Vagina (tissue), 2 donors: ENCODE data around the gene RPL32. TPM values are rescaled to one million over a fixed set of nuclear protein-coding genes. Genes with fewer than 3 reads are reported as not detected.

Experiments used
- DNase-seq, 2 donors: peaks; one replicate each; pipeline ENCODE4 v3.0.0-alpha.2; 2017; ENCODE audit errors: extremely low spot score in 2 of 2
- H3K27ac ChIP-seq: fragments of 200-600 bp; sonication (generic); one replicate; pipeline ENCODE4 v1.5.1; 2019
- H3K27me3 ChIP-seq: fragments of 200-600 bp; sonication (generic); one replicate; pipeline ENCODE4 v1.5.1; 2019
- H3K36me3 ChIP-seq, 2 donors: fragments of 200-600 bp; sonication (generic); one replicate each; pipeline ENCODE4 v1.5.1; 2017 to 2019
- H3K4me1 ChIP-seq: fragments of 200-600 bp; sonication (generic); one replicate; pipeline ENCODE4 v1.5.1; 2019
- H3K4me3 ChIP-seq, 2 donors: fragments of 200-600 bp; sonication (generic); 1 replicate in 1 of 2; 2 replicates in 1 of 2; pipeline ENCODE4 v1.5.1; 2016 to 2019
- H3K9me3 ChIP-seq: fragments of 200-600 bp; sonication (generic); one replicate; pipeline ENCODE4 v1.5.1; 2019
- CTCF ChIP-seq, 3 experiments: fragments of 450-650 bp in 2 of 3; fragments of 200-600 bp in 1 of 3; sonication (generic) in 1 of 3; IDR thresholded peaks; one replicate each; pipeline ENCODE4 v1.5.1; 2017 to 2019; ENCODE audit warnings: antibody characterized with exemption in 3 of 3, mild to moderate bottlenecking in 2 of 3, moderate library complexity in 2 of 3
- POLR2A ChIP-seq, 2 donors: fragments of 450-650 bp; IDR thresholded peaks; one replicate each; pipeline ENCODE4 v1.6.1; 2017; ENCODE audit warnings: antibody characterized with exemption in 2 of 2, mild to moderate bottlenecking in 2 of 2, moderate library complexity in 2 of 2
- POLR2AphosphoS5 ChIP-seq, 2 donors: sonication (generic); formaldehyde crosslinking; IDR thresholded peaks; one replicate each; pipeline ENCODE4 v1.9.0; 2017; ENCODE audit warnings: antibody characterized with exemption in 2 of 2, mild to moderate bottlenecking in 2 of 2, low read depth in 1 of 2; ENCODE audit not compliant: insufficient read depth in 1 of 2
- intact Hi-C: fragments of 100-400 bp; cut with DNase I; formaldehyde crosslinking; loops from one replicate; pipeline ENCODE4 v1.15.1; 2023
- total RNA-seq: library from RNA; depleted of rRNA; stranded (reverse); fragments of >200 nt; gene quantifications from one replicate; pipeline ENCODE4 v1.2.3, GENCODE V29; 2016

Gene RPL32
- total RNA-seq, 1 donor from 2014 or later: 2,085 TPM

DNA sequence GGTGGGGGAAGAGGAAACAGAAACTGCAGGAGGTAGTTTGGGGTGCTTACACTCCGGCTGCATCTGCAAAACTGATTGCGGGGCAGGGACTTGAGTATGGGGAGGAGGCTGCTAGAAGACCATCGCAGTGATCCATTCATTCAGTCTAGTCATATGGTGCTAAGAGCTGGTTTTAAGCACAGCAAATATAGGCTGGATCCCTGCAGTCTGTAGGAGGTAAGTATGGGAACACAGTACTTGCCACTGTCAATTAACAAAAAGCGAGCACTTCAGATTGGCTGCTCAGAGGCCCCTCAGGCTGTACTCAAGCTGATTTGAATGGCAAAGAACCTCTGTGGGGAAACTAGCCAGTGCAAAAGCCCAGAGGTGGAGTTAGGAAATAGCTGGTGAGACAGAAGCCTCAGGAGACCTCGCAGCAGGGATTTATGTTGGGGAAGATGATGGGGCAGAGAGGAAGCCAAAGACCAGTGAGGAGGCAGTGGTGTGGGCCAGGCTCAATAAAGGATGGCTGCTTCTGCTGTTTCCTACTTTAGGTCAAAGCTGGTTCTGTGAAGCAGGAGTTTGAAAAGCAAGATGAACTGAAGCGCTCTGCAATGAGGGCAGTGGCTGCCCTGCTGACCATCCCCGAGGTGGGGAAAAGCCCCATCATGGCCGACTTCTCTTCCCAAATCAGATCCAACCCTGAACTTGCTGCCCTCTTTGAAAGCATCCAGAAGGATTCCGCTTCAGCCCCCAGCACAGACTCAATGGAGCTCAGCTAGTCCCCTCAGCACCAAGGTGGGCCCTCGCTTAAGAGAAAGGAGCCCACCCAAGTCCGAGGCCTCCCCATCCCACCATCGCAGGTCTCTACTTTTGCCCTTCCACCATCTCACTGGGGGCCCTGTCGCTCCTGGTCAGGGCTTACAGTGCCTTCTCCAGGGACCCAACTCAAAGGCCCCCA is 7.9 kb downstream of the RPL32 start:
- H3K27ac ChIP-seq: no peak overlapping the region
- H3K36me3 ChIP-seq: peaks cover 0 to 72% of the 10 kb centered on the region in 2 donors
- intact Hi-C loops: no loop called here
- H3K4me3 ChIP-seq: no peak overlapping the region
- no peaks in the 10 kb centered on the region for H3K9me3 ChIP-seq
- H3K4me1 ChIP-seq: peaks cover 19% of the 10 kb centered on the region
- TF ChIP-seq POLR2A (IDR thresholded peaks at IDR 0.05) (no peak), CTCF (IDR thresholded peaks at IDR 0.05) (no peak), POLR2AphosphoS5 (IDR thresholded peaks at IDR 0.05; ENCODE audit: insufficient read depth in 1 of 2, low read depth in 1 of 2) (no peak)
- no peaks in the 10 kb centered on the region for H3K27me3 ChIP-seq
- DNase-seq: no peak

DNA sequence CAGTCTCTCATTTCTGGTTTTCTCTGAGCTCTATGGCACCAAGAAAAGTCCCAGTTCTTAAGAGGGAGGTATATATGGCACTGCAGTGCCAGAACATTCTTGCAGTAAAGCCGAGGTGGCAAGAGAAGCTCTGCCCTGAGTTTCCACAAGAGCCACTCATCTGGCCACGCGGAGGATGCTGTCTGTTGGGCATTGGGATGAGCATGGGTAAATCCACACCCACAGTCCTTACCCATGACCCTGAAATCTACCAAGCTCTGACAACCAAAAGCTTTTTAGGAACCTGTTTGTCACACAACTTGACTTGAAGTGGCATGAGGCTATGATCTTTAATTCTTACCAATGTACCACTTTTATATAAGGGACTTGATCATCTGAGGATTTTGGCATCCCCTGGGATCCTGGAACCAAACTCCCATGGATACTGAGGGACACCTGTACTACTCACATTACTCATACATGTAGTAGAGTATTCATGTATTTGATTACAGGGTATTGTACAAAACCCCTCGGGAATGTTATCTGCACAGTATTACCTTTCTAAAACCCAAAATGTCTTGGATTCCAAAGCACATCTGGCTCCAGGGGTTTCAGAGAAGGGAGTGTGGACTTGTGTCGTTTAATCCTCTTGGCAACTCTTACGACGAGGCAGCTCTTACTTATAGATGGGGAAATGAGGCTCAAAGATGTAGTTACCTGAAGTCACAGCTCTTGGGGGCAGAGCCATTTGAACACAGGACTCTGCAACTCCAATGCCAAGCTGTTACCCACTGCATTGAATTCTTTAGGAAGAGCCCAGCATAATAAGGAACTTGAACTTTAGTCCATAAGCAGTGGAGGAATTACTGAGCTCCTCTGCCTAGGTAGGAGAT is 8.8 kb downstream of the RPL32 start:
- no peak overlapping the region for H3K4me3 ChIP-seq
- no peak for DNase-seq
- H3K27me3 ChIP-seq: no peaks in the 10 kb centered on the region
- H3K27ac ChIP-seq: no peak overlapping the region
- TF ChIP-seq POLR2A (IDR thresholded peaks at IDR 0.05) (no peak), POLR2AphosphoS5 (IDR thresholded peaks at IDR 0.05; ENCODE audit: insufficient read depth in 1 of 2, low read depth in 1 of 2) (no peak), CTCF (IDR thresholded peaks at IDR 0.05) (no peak)
- peaks cover 10% of the 10 kb centered on the region for H3K4me1 ChIP-seq
- intact Hi-C loops: no loop called here
- H3K36me3 ChIP-seq: peaks cover 0 to 70% of the 10 kb centered on the region in 2 donors
- no peaks in the 10 kb centered on the region for H3K9me3 ChIP-seq

DNA sequence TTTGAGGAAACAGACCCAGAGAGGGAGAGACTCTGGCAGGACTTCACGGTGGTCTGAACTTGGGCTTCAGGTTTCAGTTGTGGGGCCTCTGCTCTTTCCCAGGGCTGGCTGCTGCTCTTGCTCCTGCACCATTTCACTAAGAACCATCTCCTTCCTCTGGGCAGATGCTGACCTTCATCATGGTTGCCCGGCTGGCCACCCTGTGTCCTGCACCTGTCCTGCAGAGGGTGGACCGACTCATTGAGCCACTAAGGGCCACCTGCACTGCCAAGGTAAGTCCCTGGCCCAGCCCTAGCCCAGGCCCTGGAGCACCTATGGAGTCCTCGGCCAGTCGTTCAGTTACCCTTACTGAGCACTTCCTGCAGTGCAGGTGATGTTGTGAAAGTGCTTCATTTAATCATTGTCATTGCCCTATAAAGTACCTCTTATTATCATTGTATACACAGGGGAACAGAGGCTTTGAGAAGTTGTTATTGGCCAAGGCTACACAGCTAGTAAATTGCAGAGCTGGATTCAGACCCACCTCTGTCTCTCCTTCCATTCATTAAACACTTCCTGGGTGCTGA is 10.0 kb downstream of the RPL32 start:
- H3K27me3 ChIP-seq: no peaks in the 10 kb centered on the region
- no peak for DNase-seq
- no peaks in the 10 kb centered on the region for H3K9me3 ChIP-seq
- peaks cover 0 to 58% of the 10 kb centered on the region in 2 donors for H3K36me3 ChIP-seq
- H3K27ac ChIP-seq: no peak overlapping the region
- TF ChIP-seq POLR2A (IDR thresholded peaks at IDR 0.05) (no peak), POLR2AphosphoS5 (IDR thresholded peaks at IDR 0.05; ENCODE audit: insufficient read depth in 1 of 2, low read depth in 1 of 2) (no peak), CTCF (IDR thresholded peaks at IDR 0.05) (no peak)
- no peak overlapping the region for H3K4me3 ChIP-seq
- intact Hi-C loops: no loop called here
- H3K4me1 ChIP-seq: no peaks in the 10 kb centered on the region

DNA sequence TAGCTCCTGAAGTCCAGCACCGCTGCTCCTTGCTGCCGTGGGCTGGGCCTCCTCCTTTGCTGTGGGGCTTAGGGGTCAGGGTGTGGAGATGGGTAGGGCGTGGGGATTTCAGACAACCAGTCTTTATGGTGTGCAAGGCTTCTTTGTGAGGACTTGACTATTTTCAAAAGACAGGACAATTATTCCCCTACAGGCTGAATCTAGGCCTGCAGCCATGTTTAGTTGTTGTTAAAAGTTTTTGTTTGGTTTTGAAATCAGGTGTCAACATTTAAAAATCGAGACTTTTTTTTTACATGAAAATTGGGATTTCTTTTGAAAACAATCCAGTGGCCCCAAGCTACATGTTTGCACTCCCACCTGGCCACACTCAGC is 10.6 kb downstream of the RPL32 start:
- TF ChIP-seq POLR2AphosphoS5 (IDR thresholded peaks at IDR 0.05; ENCODE audit: insufficient read depth in 1 of 2, low read depth in 1 of 2) (no peak), POLR2A (IDR thresholded peaks at IDR 0.05) (no peak), CTCF (IDR thresholded peaks at IDR 0.05) (no peak)
- intact Hi-C loops: no loop called here
- Histone ChIP-seq H3K9me3 (no peaks in the 10 kb centered on the region), H3K4me3 (no peak overlapping the region), H3K27ac (no peak overlapping the region), H3K4me1 (no peaks in the 10 kb centered on the region), H3K27me3 (no peaks in the 10 kb centered on the region), H3K36me3 (peaks cover 0 to 52% of the 10 kb centered on the region in 2 donors)
- no peak for DNase-seq
